ENCODE measurements around the gene HUS1. TPM values are rescaled to one million over a fixed set of nuclear protein-coding genes. Genes with fewer than 3 reads are reported as not detected.
"Not testable (repeated sequence)": the region's sequence is repeated elsewhere in the genome, so short reads cannot be mapped to it uniquely, and the experiment has no call there.

Gene HUS1
- total and polyA plus RNA-seq, 5 donors from 2014 or later, result 30.2 to 68.1 (median 34.3) TPM

- Histone ChIP-seq H3K27me3 (ENCODE audit: control insufficient read depth, insufficient read depth, low read length) (peaks cover 2% of the 10 kb centered on the region), H3K36me3 (ENCODE audit: control insufficient read depth, insufficient read depth, low read length) (no peaks in the 10 kb centered on the region), H3K9me3 (ENCODE audit: control insufficient read depth in 2 of 2, low read length in 2 of 2) (no peaks in the 10 kb centered on the region), H3K27ac (ENCODE audit: insufficient read depth, low read length, poor library complexity, severe bottlenecking) (peak overlapping the region; percentile 62), H3K4me1 (ENCODE audit: control insufficient read depth, insufficient read depth, low read length, poor library complexity, severe bottlenecking) (peaks cover 13% of the 10 kb centered on the region), H3K4me3 (ENCODE audit: low read depth, low read length) (peak overlapping the region; percentile 73)
- peaks cover 5% of the 10 kb centered on the region for H3K27me3 Mint-ChIP-seq
- DNase-seq (peak; percentile 70 to 94 (median 83)), ATAC-seq (ENCODE audit: low read depth in 2 of 2) (peak; percentile 98 to 99)
- peaks cover 9 to 21% (median 17%) of the 10 kb centered on the region in 4 donors for H3K4me1 Mint-ChIP-seq
- peak overlapping the region; percentile 85 to 98 (median 88) for H3K27ac Mint-ChIP-seq
- peaks cover 0 to 5% (median 0%) of the 10 kb centered on the region in 7 donors for H3K9me3 Mint-ChIP-seq
- peaks cover 3% of the 10 kb centered on the region for H3K36me3 Mint-ChIP-seq
- H3K4me3 Mint-ChIP-seq, result peak overlapping the region; percentile 79 to 96 (median 94)
These were observed 12.4 kb upstream of the HUS1 start for GRCh38 chr7:47991741-47992311.

GRCh38 chr7:47991270-47991669, 11.9 kb upstream of the HUS1 start:
- peak overlapping the region; percentile 73 for H3K4me3 ChIP-seq (ENCODE audit: low read depth, low read length)
- Mint-ChIP-seq H3K9me3 (peaks cover 0 to 5% (median 0%) of the 10 kb centered on the region in 7 donors), H3K27me3 (peaks cover 6% of the 10 kb centered on the region), H3K36me3 (peaks cover 3% of the 10 kb centered on the region), H3K27ac (peak overlapping the region; percentile 85 to 98 (median 88)), H3K4me3 (peak overlapping the region; percentile 79 to 96 (median 94)), H3K4me1 (peaks cover 9 to 21% (median 17%) of the 10 kb centered on the region in 4 donors)
- peak overlapping the region; percentile 62 for H3K27ac ChIP-seq (ENCODE audit: insufficient read depth, low read length, poor library complexity, severe bottlenecking)
- H3K36me3 ChIP-seq (ENCODE audit: control insufficient read depth, insufficient read depth, low read length), result no peaks in the 10 kb centered on the region
- ATAC-seq (ENCODE audit: low read depth in 2 of 2) (no peak), DNase-seq (no peak)
- H3K9me3 ChIP-seq (ENCODE audit: control insufficient read depth in 2 of 2, low read length in 2 of 2), result no peaks in the 10 kb centered on the region
- H3K27me3 ChIP-seq (ENCODE audit: control insufficient read depth, insufficient read depth, low read length), result peaks cover 2% of the 10 kb centered on the region
- H3K4me1 ChIP-seq (ENCODE audit: control insufficient read depth, insufficient read depth, low read length, poor library complexity, severe bottlenecking), result peaks cover 13% of the 10 kb centered on the region

GRCh38 chr7:47990592-47990991, 11.2 kb upstream of the HUS1 start:
- Mint-ChIP-seq H3K9me3 (peaks cover 0 to 5% (median 0%) of the 10 kb centered on the region in 7 donors), H3K27me3 (peaks cover 12% of the 10 kb centered on the region), H3K4me1 (peaks cover 9 to 21% (median 17%) of the 10 kb centered on the region in 4 donors), H3K27ac (no peak overlapping the region), H3K36me3 (peaks cover 3% of the 10 kb centered on the region), H3K4me3 (peak overlapping the region in 1 of 4 donors; percentile 34)
- Histone ChIP-seq H3K9me3 (ENCODE audit: control insufficient read depth in 2 of 2, low read length in 2 of 2) (no peaks in the 10 kb centered on the region), H3K4me1 (ENCODE audit: control insufficient read depth, insufficient read depth, low read length, poor library complexity, severe bottlenecking) (peaks cover 13% of the 10 kb centered on the region), H3K36me3 (ENCODE audit: control insufficient read depth, insufficient read depth, low read length) (no peaks in the 10 kb centered on the region), H3K4me3 (ENCODE audit: low read depth, low read length) (no peak overlapping the region), H3K27me3 (ENCODE audit: control insufficient read depth, insufficient read depth, low read length) (peaks cover 2% of the 10 kb centered on the region), H3K27ac (ENCODE audit: insufficient read depth, low read length, poor library complexity, severe bottlenecking) (no peak overlapping the region)
- ATAC-seq (ENCODE audit: low read depth in 2 of 2) (no peak), DNase-seq (no peak)

- peaks cover 12% of the 10 kb centered on the region for H3K27me3 Mint-ChIP-seq
- H3K9me3 ChIP-seq (ENCODE audit: control insufficient read depth in 2 of 2, low read length in 2 of 2); H3K36me3 Mint-ChIP-seq; H3K36me3 ChIP-seq (ENCODE audit: control insufficient read depth, insufficient read depth, low read length); ATAC-seq (ENCODE audit: low read depth in 2 of 2); H3K9me3 Mint-ChIP-seq; H3K27ac ChIP-seq (ENCODE audit: insufficient read depth, low read length, poor library complexity, severe bottlenecking); DNase-seq; H3K27me3 ChIP-seq (ENCODE audit: control insufficient read depth, insufficient read depth, low read length); H3K4me3 ChIP-seq (ENCODE audit: low read depth, low read length): not testable (repeated sequence)
- peak overlapping the region in 1 of 4 donors; percentile 47 for H3K4me3 Mint-ChIP-seq
- peaks cover 13% of the 10 kb centered on the region for H3K4me1 ChIP-seq (ENCODE audit: control insufficient read depth, insufficient read depth, low read length, poor library complexity, severe bottlenecking)
- peaks cover 9 to 21% (median 17%) of the 10 kb centered on the region in 4 donors for H3K4me1 Mint-ChIP-seq
- peak overlapping the region in 1 of 3 donors; percentile 21 for H3K27ac Mint-ChIP-seq
These were observed 10.4 kb upstream of the HUS1 start for GRCh38 chr7:47989607-47990400.

- no peak for DNase-seq
- H3K27me3 Mint-ChIP-seq, result peaks cover 16% of the 10 kb centered on the region
- Histone ChIP-seq H3K27me3 (ENCODE audit: control insufficient read depth, insufficient read depth, low read length) (peaks cover 2% of the 10 kb centered on the region), H3K27ac (ENCODE audit: insufficient read depth, low read length, poor library complexity, severe bottlenecking) (no peak overlapping the region), H3K4me3 (ENCODE audit: low read depth, low read length) (no peak overlapping the region), H3K36me3 (ENCODE audit: control insufficient read depth, insufficient read depth, low read length) (no peaks in the 10 kb centered on the region), H3K9me3 (ENCODE audit: control insufficient read depth in 2 of 2, low read length in 2 of 2) (no peaks in the 10 kb centered on the region), H3K4me1 (ENCODE audit: control insufficient read depth, insufficient read depth, low read length, poor library complexity, severe bottlenecking) (peaks cover 13% of the 10 kb centered on the region)
- peaks cover 8 to 21% (median 17%) of the 10 kb centered on the region in 4 donors for H3K4me1 Mint-ChIP-seq
- no peak for ATAC-seq (ENCODE audit: low read depth in 2 of 2)
- no peak overlapping the region for H3K27ac Mint-ChIP-seq
- H3K9me3 Mint-ChIP-seq, result peaks cover 0 to 1% (median 0%) of the 10 kb centered on the region in 7 donors
- peak overlapping the region in 1 of 4 donors; percentile 66 for H3K4me3 Mint-ChIP-seq
- H3K36me3 Mint-ChIP-seq, result no peaks in the 10 kb centered on the region
These were observed 9.3 kb upstream of the HUS1 start for GRCh38 chr7:47988496-47989386.

GRCh38 chr7:47982610-47983009, 3.2 kb upstream of the HUS1 start:
- H3K4me3 ChIP-seq (ENCODE audit: low read depth, low read length), result no peak overlapping the region
- DNase-seq (no peak), ATAC-seq (ENCODE audit: low read depth in 2 of 2) (no peak)
- no peaks in the 10 kb centered on the region for H3K27me3 ChIP-seq (ENCODE audit: control insufficient read depth, insufficient read depth, low read length)
- H3K9me3 Mint-ChIP-seq, result peaks cover 0 to 2% (median 0%) of the 10 kb centered on the region in 7 donors
- peaks cover 11% of the 10 kb centered on the region for H3K27me3 Mint-ChIP-seq
- H3K9me3 ChIP-seq (ENCODE audit: control insufficient read depth in 2 of 2, low read length in 2 of 2), result no peaks in the 10 kb centered on the region
- H3K36me3 Mint-ChIP-seq, result peaks cover 12% of the 10 kb centered on the region
- H3K27ac ChIP-seq (ENCODE audit: insufficient read depth, low read length, poor library complexity, severe bottlenecking), result no peak overlapping the region
- H3K4me1 ChIP-seq (ENCODE audit: control insufficient read depth, insufficient read depth, low read length, poor library complexity, severe bottlenecking), result peaks cover 11% of the 10 kb centered on the region
- H3K36me3 ChIP-seq (ENCODE audit: control insufficient read depth, insufficient read depth, low read length), result peaks cover 3% of the 10 kb centered on the region
- H3K27ac Mint-ChIP-seq, result no peak overlapping the region
- peaks cover 0 to 20% (median 13%) of the 10 kb centered on the region in 4 donors for H3K4me1 Mint-ChIP-seq
- peak overlapping the region in 1 of 4 donors; percentile 7 for H3K4me3 Mint-ChIP-seq

GRCh38 chr7:47980648-47981047, 1.2 kb upstream of the HUS1 start:
- not testable (repeated sequence) for H3K9me3 ChIP-seq (ENCODE audit: control insufficient read depth in 2 of 2, low read length in 2 of 2); H3K27me3 ChIP-seq (ENCODE audit: control insufficient read depth, insufficient read depth, low read length); H3K27ac Mint-ChIP-seq; ATAC-seq (ENCODE audit: low read depth in 2 of 2); H3K4me3 ChIP-seq (ENCODE audit: low read depth, low read length); H3K27ac ChIP-seq (ENCODE audit: insufficient read depth, low read length, poor library complexity, severe bottlenecking); H3K9me3 Mint-ChIP-seq; H3K27me3 Mint-ChIP-seq; DNase-seq
- Histone ChIP-seq H3K36me3 (ENCODE audit: control insufficient read depth, insufficient read depth, low read length) (peaks cover 22% of the 10 kb centered on the region), H3K4me1 (ENCODE audit: control insufficient read depth, insufficient read depth, low read length, poor library complexity, severe bottlenecking) (peaks cover 13% of the 10 kb centered on the region)
- H3K4me1 Mint-ChIP-seq, result peaks cover 0 to 28% (median 14%) of the 10 kb centered on the region in 4 donors
- H3K36me3 Mint-ChIP-seq, result peaks cover 22% of the 10 kb centered on the region
- peak overlapping the region in 1 of 4 donors; percentile 30 for H3K4me3 Mint-ChIP-seq
